Upper lobe of left lung (tissue), 4 donors: ENCODE measurements around the gene KCNJ4.

ENCODE experiments used
- CTCF ChIP-seq, 6 experiments: fragments of 450-650 bp in 4 of 6; fragments of 200-600 bp in 2 of 6; sonication (generic) in 2 of 6; IDR thresholded peaks; one replicate each; pipeline ENCODE4 v1.5.1; 2016 to 2019; ENCODE audit warnings: antibody characterized with exemption in 6 of 6
- POLR2A ChIP-seq, 4 donors: fragments of 450-650 bp; IDR thresholded peaks; one replicate each; pipeline ENCODE4 v1.5.1; 2016 to 2017; ENCODE audit warnings: antibody characterized with exemption in 4 of 4, mild to moderate bottlenecking in 2 of 4
- POLR2AphosphoS5 ChIP-seq, 2 donors: sonication (generic); formaldehyde crosslinking; IDR thresholded peaks; one replicate each; pipeline ENCODE4 v1.5.1; 2017; ENCODE audit warnings: antibody characterized with exemption in 2 of 2

GRCh38 chr22:38494939-38495338 is 39.9 kb upstream of the KCNJ4 start:
- peak in 1 of 6 experiments; percentile 4 for TF ChIP-seq CTCF (IDR thresholded peaks at IDR 0.05)
- no peak for TF ChIP-seq POLR2AphosphoS5 (IDR thresholded peaks at IDR 0.05)
- TF ChIP-seq POLR2A (IDR thresholded peaks at IDR 0.05), result no peak
